Measurements from ENCODE around the gene NME5. TPM values are rescaled to one million over a fixed set of nuclear protein-coding genes. Genes with fewer than 3 reads are reported as not detected.
"Not testable (repeated sequence)": the region's sequence is repeated elsewhere in the genome, so short reads cannot be mapped to it uniquely, and the experiment has no call there.

The NME5 gene
- total and polyA plus RNA-seq, 4 donors: 0.09 to 1.3 (median 0.40) TPM

GRCh38 chr5:138143578-138143977 lies 4.3 kb upstream of the NME5 start:
- H3K9ac ChIP-seq (ENCODE audit: low read depth in 1 of 2, low read length in 2 of 2): not testable (repeated sequence)

GRCh38 chr5:138141734-138142133 lies 2.5 kb upstream of the NME5 start:
- H3K27ac ChIP-seq (ENCODE audit: low read depth in 1 of 2, low read length in 2 of 2): no peak overlapping the region
- no peaks in the 10 kb centered on the region for H3K4me1 ChIP-seq (ENCODE audit: control insufficient read depth in 4 of 4, insufficient read depth in 4 of 4, low read length in 3 of 4)
- DNase-seq (ENCODE audit: low spot score): no peak
- H3K9me3 ChIP-seq (ENCODE audit: control insufficient read depth in 4 of 4, low read length in 3 of 4): no peaks in the 10 kb centered on the region
- TF ChIP-seq JUND (IDR thresholded peaks at IDR 0.05): no peak
- TF ChIP-seq, protein P1, sequence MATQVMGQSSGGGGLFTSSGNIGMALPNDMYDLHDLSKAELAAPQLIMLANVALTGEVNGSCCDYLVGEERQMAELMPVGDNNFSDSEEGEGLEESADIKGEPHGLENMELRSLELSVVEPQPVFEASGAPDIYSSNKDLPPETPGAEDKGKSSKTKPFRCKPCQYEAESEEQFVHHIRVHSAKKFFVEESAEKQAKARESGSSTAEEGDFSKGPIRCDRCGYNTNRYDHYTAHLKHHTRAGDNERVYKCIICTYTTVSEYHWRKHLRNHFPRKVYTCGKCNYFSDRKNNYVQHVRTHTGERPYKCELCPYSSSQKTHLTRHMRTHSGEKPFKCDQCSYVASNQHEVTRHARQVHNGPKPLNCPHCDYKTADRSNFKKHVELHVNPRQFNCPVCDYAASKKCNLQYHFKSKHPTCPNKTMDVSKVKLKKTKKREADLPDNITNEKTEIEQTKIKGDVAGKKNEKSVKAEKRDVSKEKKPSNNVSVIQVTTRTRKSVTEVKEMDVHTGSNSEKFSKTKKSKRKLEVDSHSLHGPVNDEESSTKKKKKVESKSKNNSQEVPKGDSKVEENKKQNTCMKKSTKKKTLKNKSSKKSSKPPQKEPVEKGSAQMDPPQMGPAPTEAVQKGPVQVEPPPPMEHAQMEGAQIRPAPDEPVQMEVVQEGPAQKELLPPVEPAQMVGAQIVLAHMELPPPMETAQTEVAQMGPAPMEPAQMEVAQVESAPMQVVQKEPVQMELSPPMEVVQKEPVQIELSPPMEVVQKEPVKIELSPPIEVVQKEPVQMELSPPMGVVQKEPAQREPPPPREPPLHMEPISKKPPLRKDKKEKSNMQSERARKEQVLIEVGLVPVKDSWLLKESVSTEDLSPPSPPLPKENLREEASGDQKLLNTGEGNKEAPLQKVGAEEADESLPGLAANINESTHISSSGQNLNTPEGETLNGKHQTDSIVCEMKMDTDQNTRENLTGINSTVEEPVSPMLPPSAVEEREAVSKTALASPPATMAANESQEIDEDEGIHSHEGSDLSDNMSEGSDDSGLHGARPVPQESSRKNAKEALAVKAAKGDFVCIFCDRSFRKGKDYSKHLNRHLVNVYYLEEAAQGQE (IDR thresholded peaks at IDR 0.05): no peak
- no peak for TF ChIP-seq GABPA (IDR thresholded peaks at IDR 0.05 in 1 of 2, conservative IDR thresholded peaks at IDR 0.05 in 1 of 2)
- no peak for TF ChIP-seq RAD21 (IDR thresholded peaks at IDR 0.05)
- TF ChIP-seq NR2F2 (IDR thresholded peaks at IDR 0.05): no peak
- TF ChIP-seq HNF4G (IDR thresholded peaks at IDR 0.05): no peak
- no peak for TF ChIP-seq MAX (IDR thresholded peaks at IDR 0.05)
- no peak for TF ChIP-seq FOXA2 (IDR thresholded peaks at IDR 0.05)
- TF ChIP-seq CTCF (IDR thresholded peaks at IDR 0.05; ENCODE audit: low read depth, low read length, missing input control): no peak
- no peak for TF ChIP-seq FOXA1 (IDR thresholded peaks at IDR 0.05)
- TF ChIP-seq RXRA (IDR thresholded peaks at IDR 0.05): no peak
- no peak for TF ChIP-seq SP1 (IDR thresholded peaks at IDR 0.05)
- no peak for TF ChIP-seq HNF4A (conservative IDR thresholded peaks at IDR 0.05)
- TF ChIP-seq ATF3 (IDR thresholded peaks at IDR 0.05): no peak
- TF ChIP-seq, protein P2, sequence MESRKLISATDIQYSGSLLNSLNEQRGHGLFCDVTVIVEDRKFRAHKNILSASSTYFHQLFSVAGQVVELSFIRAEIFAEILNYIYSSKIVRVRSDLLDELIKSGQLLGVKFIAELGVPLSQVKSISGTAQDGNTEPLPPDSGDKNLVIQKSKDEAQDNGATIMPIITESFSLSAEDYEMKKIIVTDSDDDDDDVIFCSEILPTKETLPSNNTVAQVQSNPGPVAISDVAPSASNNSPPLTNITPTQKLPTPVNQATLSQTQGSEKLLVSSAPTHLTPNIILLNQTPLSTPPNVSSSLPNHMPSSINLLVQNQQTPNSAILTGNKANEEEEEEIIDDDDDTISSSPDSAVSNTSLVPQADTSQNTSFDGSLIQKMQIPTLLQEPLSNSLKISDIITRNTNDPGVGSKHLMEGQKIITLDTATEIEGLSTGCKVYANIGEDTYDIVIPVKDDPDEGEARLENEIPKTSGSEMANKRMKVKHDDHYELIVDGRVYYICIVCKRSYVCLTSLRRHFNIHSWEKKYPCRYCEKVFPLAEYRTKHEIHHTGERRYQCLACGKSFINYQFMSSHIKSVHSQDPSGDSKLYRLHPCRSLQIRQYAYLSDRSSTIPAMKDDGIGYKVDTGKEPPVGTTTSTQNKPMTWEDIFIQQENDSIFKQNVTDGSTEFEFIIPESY (IDR thresholded peaks at IDR 0.05): no peak
- TF ChIP-seq EGR1 (IDR thresholded peaks at IDR 0.05; ENCODE audit: low read depth in 2 of 2): no peak
- no peak for TF ChIP-seq YY1 (IDR thresholded peaks at IDR 0.05)
- no peak for TF ChIP-seq TAF1 (conservative IDR thresholded peaks at IDR 0.05)
- H3K9ac ChIP-seq (ENCODE audit: low read depth in 1 of 2, low read length in 2 of 2): no peak overlapping the region
- H3K27me3 ChIP-seq (ENCODE audit: control insufficient read depth in 4 of 4, insufficient read depth in 4 of 4, low read length in 3 of 4): no peaks in the 10 kb centered on the region
- 72% methylated on average over 1 of the region's 1 CpG for WGBS
- no peak overlapping the region for H3K4me3 ChIP-seq (ENCODE audit: low read depth in 1 of 3, low read length in 3 of 3)
- no peaks in the 10 kb centered on the region for H3K36me3 ChIP-seq (ENCODE audit: control insufficient read depth in 4 of 4, insufficient read depth in 3 of 4, low read depth in 1 of 4, low read length in 3 of 4)

More at GRCh38 chr5:138143578-138143977, 4.3 kb upstream of the NME5 start:
- DNase-seq (ENCODE audit: low spot score); H3K27ac ChIP-seq (ENCODE audit: low read depth in 1 of 2, low read length in 2 of 2); H3K36me3 ChIP-seq (ENCODE audit: control insufficient read depth in 4 of 4, insufficient read depth in 3 of 4, low read depth in 1 of 4, low read length in 3 of 4); H3K4me3 ChIP-seq (ENCODE audit: low read depth in 1 of 3, low read length in 3 of 3); H3K9me3 ChIP-seq (ENCODE audit: control insufficient read depth in 4 of 4, low read length in 3 of 4); H3K4me1 ChIP-seq (ENCODE audit: control insufficient read depth in 4 of 4, insufficient read depth in 4 of 4, low read length in 3 of 4); H3K27me3 ChIP-seq (ENCODE audit: control insufficient read depth in 4 of 4, insufficient read depth in 4 of 4, low read length in 3 of 4): not testable (repeated sequence)
- 94% methylated on average over 6 of the region's 6 CpGs for WGBS

Data from liver (tissue), 9 donors.